Panc1 (cell line): Measurements from ENCODE around the gene TLCD3B. TPM values are rescaled to one million over a fixed set of nuclear protein-coding genes. Genes with fewer than 3 reads are reported as not detected.

ENCODE experiments used
- ATAC-seq: fragments of 200-7000 bp; cut with Tn5 transposase; 2 replicates; pipeline ENCODE4 v1.9.1; 2020; ENCODE audit warnings: mild to moderate bottlenecking, moderate library complexity
- BruUV-seq: library from RNA; stranded (reverse); fragments of 400-500 nt; replicated peaks from 2 replicates; lab custom pipeline; 2021; lab: Mats Ljungman, UMichigan
- CTCF ChIA-PET: fragments of 300-600 bp; sonication (Branson Sonifier 250); formaldehyde crosslinking; loops from one replicate; lab custom pipeline; 2022; ENCODE audit warnings: antibody characterized with exemption; lab: Charles Lee
- POLR2A ChIA-PET: fragments of 300-600 bp; sonication (Branson Sonifier 250); formaldehyde crosslinking; loops from one replicate; lab custom pipeline; 2022; ENCODE audit warnings: antibody characterized with exemption; lab: Charles Lee
- DNase-seq: peaks from one replicate; pipeline ENCODE4 v3.0.0-alpha.2; 2010; ENCODE audit warnings: low read depth, low spot score
- H3K27ac ChIP-seq: 2 replicates; pipeline ENCODE4 v1.5.1; 2011; ENCODE audit warnings: mild to moderate bottlenecking, low read length, inconsistent platforms
- H3K27me3 ChIP-seq: fragments of 200-500 bp; sonication (Bioruptor generic); 2 replicates; pipeline ENCODE4 v1.6.0; 2014; ENCODE audit warnings: low read length, inconsistent platforms; ENCODE audit not compliant: control insufficient read depth, insufficient read depth
- H3K36me3 ChIP-seq: fragments of 200-500 bp; sonication (Bioruptor generic); 2 replicates; pipeline ENCODE4 v1.5.1; 2014; ENCODE audit warnings: inconsistent platforms, mild to moderate bottlenecking, low read length, moderate library complexity; ENCODE audit not compliant: control insufficient read depth, insufficient read depth
- H3K4me1 ChIP-seq: 2 replicates; pipeline ENCODE4 v1.5.1; 2011; ENCODE audit warnings: inconsistent platforms, mild to moderate bottlenecking, low read length, moderate library complexity; ENCODE audit not compliant: control insufficient read depth, insufficient read depth
- H3K4me3 ChIP-seq, 2 experiments: 2 replicates each; pipeline ENCODE4 v1.5.1; 2011 to 2012; ENCODE audit warnings: low read depth in 2 of 2, low read length in 2 of 2, mild to moderate bottlenecking in 2 of 2, inconsistent platforms in 1 of 2, moderate library complexity in 1 of 2
- H3K9me3 ChIP-seq: fragments of 200-500 bp; sonication (Bioruptor generic); 2 replicates; pipeline ENCODE4 v1.5.1; 2014; ENCODE audit warnings: low read depth, mild to moderate bottlenecking, inconsistent platforms, low read length, moderate library complexity; ENCODE audit not compliant: control insufficient read depth, insufficient read depth
- POLR2AphosphoS5 ChIP-seq: IDR thresholded peaks from 2 replicates; pipeline ENCODE4 v1.6.1; 2012; ENCODE audit warnings: mild to moderate bottlenecking, low read depth, low read length, moderate library complexity
- SIN3A ChIP-seq: IDR thresholded peaks from 2 replicates; pipeline ENCODE4 v1.6.1; 2012; ENCODE audit warnings: low read depth, mild to moderate bottlenecking, low read length, moderate library complexity, borderline replicate concordance; ENCODE audit not compliant: insufficient read depth
- TCF7L2 ChIP-seq: IDR thresholded peaks from 2 replicates; pipeline ENCODE4 v1.6.1; 2011; ENCODE audit warnings: mild to moderate bottlenecking, low read depth, low read length, inconsistent platforms
- in situ Hi-C: cut with HindIII; loops from 2 replicates; pipeline ENCODE4 v1.10.0; 2016; ENCODE audit warnings: low sequenced_read_pairs, low pct_unique_long_range_greater_than_20kb
- intact Hi-C: fragments of 100-400 bp; cut with micrococcal nuclease; formaldehyde crosslinking; loops from one replicate; pipeline ENCODE4 v1.10.0; 2022; ENCODE audit not compliant: unreplicated experiment
- total RNA-seq: library from RNA; stranded (reverse); gene quantifications from one replicate; pipeline ENCODE4 v1.2.1, GENCODE V29; 2021; ENCODE audit not compliant: unreplicated experiment
- TF ChIP-seq, protein P1 (sequence below), 2 experiments: IDR thresholded peaks; 2 replicates each; pipeline ENCODE4 v1.6.1; 2011 to 2012; ENCODE audit warnings: low read depth in 2 of 2, control low read depth in 1 of 2, low read length in 1 of 2, mild to moderate bottlenecking in 1 of 2, moderate library complexity in 1 of 2; ENCODE audit not compliant: insufficient read depth in 1 of 2
- TF ChIP-seq, protein P2 (sequence below): fragments of 450-650 bp; IDR thresholded peaks from 2 replicates; pipeline ENCODE4 v1.5.1; 2017; ENCODE audit warnings: mild to moderate bottlenecking

Gene TLCD3B
- total RNA-seq, 1 experiment from 2014 or later: 3.5 TPM

DNA sequence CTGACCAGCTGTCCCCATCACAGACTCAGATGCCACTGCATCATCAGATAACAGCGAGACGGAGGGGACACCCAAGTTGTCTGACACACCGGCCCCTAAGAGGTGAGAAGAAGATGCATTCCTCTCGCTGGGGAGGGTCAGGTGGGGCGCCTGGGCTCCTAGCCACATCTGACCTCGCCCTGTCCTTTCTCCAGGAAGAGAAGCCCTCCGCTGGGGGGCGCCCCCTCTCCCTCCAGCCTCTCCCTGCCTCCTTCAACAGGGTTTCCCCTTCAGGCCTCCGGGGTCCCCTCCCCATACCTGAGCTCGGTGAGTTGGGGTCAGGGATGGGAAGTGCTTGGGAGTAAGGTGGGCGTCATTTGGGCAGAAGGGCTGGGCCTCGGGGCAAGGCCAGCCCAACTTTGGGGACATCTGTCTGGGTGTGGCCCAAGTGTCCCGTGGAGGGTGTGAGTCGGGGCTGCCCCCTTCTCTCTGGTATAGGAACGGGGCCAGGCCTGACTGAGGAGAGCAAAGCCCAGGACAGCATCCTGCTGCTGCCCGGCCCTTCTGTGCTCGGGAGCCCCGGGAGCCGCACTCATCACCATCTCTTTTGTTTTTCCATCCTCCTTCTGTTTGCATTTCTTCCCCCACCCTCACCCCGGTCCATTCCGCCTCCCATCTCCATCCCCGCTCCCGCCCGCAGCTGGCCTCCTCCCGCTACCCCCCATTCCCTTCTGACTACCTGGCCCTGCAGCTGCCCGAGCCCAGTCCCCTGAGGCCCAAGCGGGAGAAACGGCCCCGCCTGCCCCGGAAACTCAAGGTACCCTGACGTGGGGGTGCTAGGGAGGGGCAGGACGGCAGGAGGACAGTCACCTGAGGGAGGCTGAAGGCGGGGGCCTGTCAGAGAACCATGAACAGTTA, 30.1 kb downstream of the TLCD3B start:
- DNase-seq (no peak), ATAC-seq (no peak)
- ChIA-PET POLR2A (interaction anchor here (0.6 kb wide), 1 partner anchor 101 kb away, joined by 3 read pairs; the partner anchor contains the start of gene SEZ6L2), CTCF (no interaction called here)
- no TSS peak for BruUV-seq
- in situ Hi-C loops: no loop called here
- no peak overlapping the region for H3K4me3 ChIP-seq
- H3K9me3 ChIP-seq: no peaks in the 10 kb centered on the region
- H3K27me3 ChIP-seq: no peaks in the 10 kb centered on the region
- TF ChIP-seq TCF7L2 (no peak), SIN3A (no peak), POLR2AphosphoS5 (no peak)
- TF ChIP-seq, protein P1, sequence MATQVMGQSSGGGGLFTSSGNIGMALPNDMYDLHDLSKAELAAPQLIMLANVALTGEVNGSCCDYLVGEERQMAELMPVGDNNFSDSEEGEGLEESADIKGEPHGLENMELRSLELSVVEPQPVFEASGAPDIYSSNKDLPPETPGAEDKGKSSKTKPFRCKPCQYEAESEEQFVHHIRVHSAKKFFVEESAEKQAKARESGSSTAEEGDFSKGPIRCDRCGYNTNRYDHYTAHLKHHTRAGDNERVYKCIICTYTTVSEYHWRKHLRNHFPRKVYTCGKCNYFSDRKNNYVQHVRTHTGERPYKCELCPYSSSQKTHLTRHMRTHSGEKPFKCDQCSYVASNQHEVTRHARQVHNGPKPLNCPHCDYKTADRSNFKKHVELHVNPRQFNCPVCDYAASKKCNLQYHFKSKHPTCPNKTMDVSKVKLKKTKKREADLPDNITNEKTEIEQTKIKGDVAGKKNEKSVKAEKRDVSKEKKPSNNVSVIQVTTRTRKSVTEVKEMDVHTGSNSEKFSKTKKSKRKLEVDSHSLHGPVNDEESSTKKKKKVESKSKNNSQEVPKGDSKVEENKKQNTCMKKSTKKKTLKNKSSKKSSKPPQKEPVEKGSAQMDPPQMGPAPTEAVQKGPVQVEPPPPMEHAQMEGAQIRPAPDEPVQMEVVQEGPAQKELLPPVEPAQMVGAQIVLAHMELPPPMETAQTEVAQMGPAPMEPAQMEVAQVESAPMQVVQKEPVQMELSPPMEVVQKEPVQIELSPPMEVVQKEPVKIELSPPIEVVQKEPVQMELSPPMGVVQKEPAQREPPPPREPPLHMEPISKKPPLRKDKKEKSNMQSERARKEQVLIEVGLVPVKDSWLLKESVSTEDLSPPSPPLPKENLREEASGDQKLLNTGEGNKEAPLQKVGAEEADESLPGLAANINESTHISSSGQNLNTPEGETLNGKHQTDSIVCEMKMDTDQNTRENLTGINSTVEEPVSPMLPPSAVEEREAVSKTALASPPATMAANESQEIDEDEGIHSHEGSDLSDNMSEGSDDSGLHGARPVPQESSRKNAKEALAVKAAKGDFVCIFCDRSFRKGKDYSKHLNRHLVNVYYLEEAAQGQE (IDR thresholded peaks at IDR 0.05; ENCODE audit: insufficient read depth in 1 of 2, low read depth in 2 of 2, low read length in 1 of 2): no peak
- TF ChIP-seq, protein P2, sequence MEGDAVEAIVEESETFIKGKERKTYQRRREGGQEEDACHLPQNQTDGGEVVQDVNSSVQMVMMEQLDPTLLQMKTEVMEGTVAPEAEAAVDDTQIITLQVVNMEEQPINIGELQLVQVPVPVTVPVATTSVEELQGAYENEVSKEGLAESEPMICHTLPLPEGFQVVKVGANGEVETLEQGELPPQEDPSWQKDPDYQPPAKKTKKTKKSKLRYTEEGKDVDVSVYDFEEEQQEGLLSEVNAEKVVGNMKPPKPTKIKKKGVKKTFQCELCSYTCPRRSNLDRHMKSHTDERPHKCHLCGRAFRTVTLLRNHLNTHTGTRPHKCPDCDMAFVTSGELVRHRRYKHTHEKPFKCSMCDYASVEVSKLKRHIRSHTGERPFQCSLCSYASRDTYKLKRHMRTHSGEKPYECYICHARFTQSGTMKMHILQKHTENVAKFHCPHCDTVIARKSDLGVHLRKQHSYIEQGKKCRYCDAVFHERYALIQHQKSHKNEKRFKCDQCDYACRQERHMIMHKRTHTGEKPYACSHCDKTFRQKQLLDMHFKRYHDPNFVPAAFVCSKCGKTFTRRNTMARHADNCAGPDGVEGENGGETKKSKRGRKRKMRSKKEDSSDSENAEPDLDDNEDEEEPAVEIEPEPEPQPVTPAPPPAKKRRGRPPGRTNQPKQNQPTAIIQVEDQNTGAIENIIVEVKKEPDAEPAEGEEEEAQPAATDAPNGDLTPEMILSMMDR: no peak
- intact Hi-C loops: no loop called here
- H3K36me3 ChIP-seq: peaks cover 2% of the 10 kb centered on the region
- H3K27ac ChIP-seq: no peak overlapping the region
- peaks cover 7% of the 10 kb centered on the region for H3K4me1 ChIP-seq

DNA sequence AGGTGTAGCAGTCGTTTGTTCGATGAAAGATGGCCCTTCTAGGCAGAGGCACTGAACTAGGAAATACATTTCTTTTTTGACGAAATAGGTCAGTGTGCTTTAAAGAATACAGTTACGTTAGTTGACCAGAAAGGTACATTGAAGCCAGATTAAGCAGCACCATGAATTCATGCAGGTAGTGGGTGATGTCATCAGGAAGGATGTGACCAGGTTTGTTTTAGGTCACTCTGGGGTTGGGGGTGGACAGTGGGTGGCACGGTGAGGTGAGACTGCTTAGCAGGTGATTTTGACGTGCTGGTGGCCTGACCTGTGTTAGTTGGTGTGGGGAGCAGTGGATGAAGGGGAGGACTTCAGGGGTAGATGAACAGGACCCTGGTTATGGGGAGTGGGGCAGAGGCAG, 31.5 kb downstream of the TLCD3B start:
- H3K9me3 ChIP-seq: no peaks in the 10 kb centered on the region
- no TSS peak for BruUV-seq
- ChIA-PET POLR2A (no interaction called here), CTCF (no interaction called here)
- DNase-seq (no peak), ATAC-seq (no peak)
- TF ChIP-seq TCF7L2 (no peak), SIN3A (no peak), POLR2AphosphoS5 (no peak)
- TF ChIP-seq, protein P1 (IDR thresholded peaks at IDR 0.05; ENCODE audit: insufficient read depth in 1 of 2, low read depth in 2 of 2, low read length in 1 of 2): no peak
- TF ChIP-seq, protein P2: no peak
- intact Hi-C loops: no loop called here
- H3K4me1 ChIP-seq: peaks cover 9% of the 10 kb centered on the region
- no peak overlapping the region for H3K4me3 ChIP-seq
- no peaks in the 10 kb centered on the region for H3K27me3 ChIP-seq
- in situ Hi-C loops: no loop called here
- H3K27ac ChIP-seq: no peak overlapping the region
- peaks cover 2% of the 10 kb centered on the region for H3K36me3 ChIP-seq
